Activated naive CD8-positive, alpha-beta T cell treated with anti-CD3 and anti-CD28 coated beads for 36 hours (primary cell): Measurements from ENCODE around the gene RPRD1B. TPM values are rescaled to one million over a fixed set of nuclear protein-coding genes. Genes with fewer than 3 reads are reported as not detected.
A peak's percentile ranks its signal among the peaks of the same experiment; 100 is the strongest.

Experiments used
- DNase-seq: peaks from one replicate; pipeline ENCODE4 v3.0.0; 2021
- H3K27ac Mint-ChIP-seq: one replicate; pipeline ENCODE4 v1.8.0; 2022; ENCODE audit warnings: mild to moderate bottlenecking, moderate library complexity, mixed read lengths
- H3K27me3 Mint-ChIP-seq: one replicate; pipeline ENCODE4 v1.8.0; 2022; ENCODE audit warnings: mild to moderate bottlenecking, mixed read lengths
- H3K36me3 Mint-ChIP-seq: one replicate; pipeline ENCODE4 v1.8.0; 2021; ENCODE audit warnings: mild to moderate bottlenecking, mixed read lengths
- H3K4me1 Mint-ChIP-seq: one replicate; pipeline ENCODE4 v1.8.0; 2021; ENCODE audit warnings: mixed read lengths
- H3K4me3 Mint-ChIP-seq: one replicate; pipeline ENCODE4 v1.8.0; 2022; ENCODE audit warnings: mild to moderate bottlenecking, moderate library complexity, mixed read lengths
- H3K9me3 Mint-ChIP-seq: one replicate; pipeline ENCODE4 v1.8.0; 2022; ENCODE audit warnings: mixed read lengths
- total RNA-seq, 2 experiments: library from RNA; stranded (reverse); gene quantifications; one replicate each; pipeline ENCODE4 v1.2.3, GENCODE V29; 2021

The RPRD1B gene
- total RNA-seq, 2 experiments from 2014 or later: 37.6 to 42.7 TPM

DNA sequence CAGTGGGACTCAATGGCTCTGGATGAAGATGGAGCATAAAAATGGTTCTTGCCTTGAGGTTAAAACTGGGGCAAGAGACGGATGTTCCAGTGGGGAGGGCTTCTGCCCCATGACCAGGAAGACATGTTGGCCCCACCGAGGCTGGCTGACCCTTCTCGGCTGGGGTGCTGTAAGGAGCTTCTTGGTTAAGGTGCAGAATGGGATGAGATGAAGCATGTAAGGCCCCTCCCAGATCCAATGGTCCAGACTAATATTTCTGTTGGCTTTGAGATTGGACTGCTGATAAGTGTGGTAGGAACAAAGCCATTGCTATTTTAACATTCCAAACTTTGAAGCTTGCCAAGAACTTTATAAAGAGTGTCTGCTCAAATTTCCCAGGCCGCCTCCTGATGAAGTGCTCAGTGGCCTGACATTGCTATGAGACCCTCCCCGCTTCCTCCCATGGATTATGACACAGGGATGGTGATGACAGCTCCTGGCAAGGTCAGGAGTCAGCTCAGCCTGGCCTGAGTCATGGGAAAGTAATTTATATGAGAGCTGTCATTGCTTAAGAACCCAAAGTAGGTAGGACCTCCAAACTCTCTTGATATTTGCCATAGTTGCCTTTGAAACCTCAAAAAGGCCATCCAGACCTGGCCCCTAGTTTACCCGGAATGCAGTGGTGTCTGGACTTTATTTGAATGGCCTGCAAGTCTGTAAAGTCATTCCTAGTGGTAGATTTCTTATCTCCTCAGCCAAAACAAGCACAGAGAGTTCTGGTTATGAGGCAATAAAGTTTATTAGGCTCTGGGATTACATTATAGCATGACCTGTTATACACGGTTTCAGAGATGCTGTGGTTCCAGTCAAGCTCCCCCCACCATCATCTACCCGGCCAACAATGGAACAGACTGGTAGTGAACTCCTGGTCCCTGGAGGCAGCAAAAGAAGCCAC is 76.3 kb downstream of the RPRD1B start:
- no peak for DNase-seq
- no peak overlapping the region for H3K27ac Mint-ChIP-seq
- H3K4me3 Mint-ChIP-seq: no peak overlapping the region
- no peaks in the 10 kb centered on the region for H3K36me3 Mint-ChIP-seq
- H3K4me1 Mint-ChIP-seq: no peaks in the 10 kb centered on the region
- H3K27me3 Mint-ChIP-seq: no peaks in the 10 kb centered on the region
- H3K9me3 Mint-ChIP-seq: no peaks in the 10 kb centered on the region

DNA sequence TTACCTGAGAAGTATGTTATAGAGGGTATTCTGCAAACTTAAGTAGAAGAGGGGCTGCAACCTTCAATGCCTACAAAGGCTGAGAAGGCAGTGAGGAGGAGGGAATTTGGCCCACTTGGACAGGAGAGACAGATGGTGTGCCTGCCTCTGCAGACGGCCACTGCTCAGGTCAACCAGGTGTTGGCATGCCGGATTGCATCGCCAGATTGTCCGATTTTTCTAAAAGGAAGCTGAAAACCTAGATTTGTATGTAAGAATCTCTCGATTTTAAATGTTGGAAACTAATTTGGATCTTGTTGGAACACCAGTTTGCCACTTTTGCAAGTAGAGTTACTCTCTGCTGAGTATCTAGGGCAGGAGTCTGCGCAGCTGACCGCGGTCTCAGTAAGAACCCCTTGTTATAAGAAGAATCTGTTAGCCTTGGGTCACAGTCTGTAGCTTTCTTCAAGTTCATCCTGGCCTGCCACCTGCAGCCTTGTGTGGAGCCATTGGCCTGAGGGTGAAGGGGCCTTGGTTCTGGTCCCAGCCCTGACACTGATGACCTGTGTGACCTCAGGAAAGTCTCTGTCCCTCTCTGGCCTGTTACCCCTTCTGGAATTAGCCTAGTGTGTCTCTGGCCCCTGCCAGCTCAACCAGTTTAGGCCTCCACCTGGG is 77.1 kb downstream of the RPRD1B start:
- H3K9me3 Mint-ChIP-seq: no peaks in the 10 kb centered on the region
- no peaks in the 10 kb centered on the region for H3K27me3 Mint-ChIP-seq
- H3K27ac Mint-ChIP-seq: no peak overlapping the region
- no peaks in the 10 kb centered on the region for H3K36me3 Mint-ChIP-seq
- no peaks in the 10 kb centered on the region for H3K4me1 Mint-ChIP-seq
- no peak overlapping the region for H3K4me3 Mint-ChIP-seq
- no peak for DNase-seq

DNA sequence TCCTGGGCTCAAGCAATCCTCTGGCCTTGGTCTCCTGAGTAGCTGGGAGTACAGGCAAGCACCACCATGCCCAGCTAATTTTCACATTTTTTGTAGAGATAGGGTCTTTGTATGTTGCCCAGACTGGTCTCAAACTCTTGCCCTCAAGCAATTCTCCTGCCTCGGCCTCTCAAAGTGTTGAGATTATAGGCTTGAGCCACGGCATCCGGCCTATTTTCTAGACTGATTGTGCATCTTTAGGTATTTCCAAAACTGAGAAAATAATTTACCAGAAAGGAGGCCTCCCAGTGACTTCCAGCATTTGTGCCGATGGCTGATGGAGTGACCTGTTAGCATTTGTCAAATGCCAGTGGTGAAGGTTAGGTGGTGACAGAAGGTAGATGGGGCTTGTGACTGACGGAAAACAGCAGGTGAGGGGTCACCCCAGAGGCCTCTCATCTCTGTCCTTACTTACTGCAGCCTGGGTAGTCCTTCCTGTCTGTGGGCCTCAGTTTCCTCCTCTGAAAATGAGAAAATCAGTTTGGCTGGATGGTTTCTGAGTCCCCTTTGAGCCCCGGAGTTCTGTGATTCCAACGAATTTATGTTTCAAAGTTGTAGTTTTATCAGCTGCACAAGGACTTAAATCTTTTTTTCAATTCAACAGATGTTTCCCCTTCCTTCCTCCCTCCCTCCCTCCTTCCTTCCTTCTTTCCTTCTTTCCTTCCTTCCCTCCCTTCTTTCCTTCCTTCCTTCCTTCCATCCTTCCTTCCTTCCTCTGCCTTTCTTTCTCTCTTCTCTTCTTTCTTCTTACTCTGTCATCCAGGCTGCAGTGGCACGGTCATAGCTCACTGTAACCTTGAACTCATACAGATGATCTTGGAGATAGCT is 78.1 kb downstream of the RPRD1B start:
- Mint-ChIP-seq H3K27ac (no peak overlapping the region), H3K4me1 (no peaks in the 10 kb centered on the region), H3K4me3 (no peak overlapping the region), H3K36me3 (no peaks in the 10 kb centered on the region), H3K27me3 (no peaks in the 10 kb centered on the region), H3K9me3 (no peaks in the 10 kb centered on the region)
- DNase-seq: no peak

DNA sequence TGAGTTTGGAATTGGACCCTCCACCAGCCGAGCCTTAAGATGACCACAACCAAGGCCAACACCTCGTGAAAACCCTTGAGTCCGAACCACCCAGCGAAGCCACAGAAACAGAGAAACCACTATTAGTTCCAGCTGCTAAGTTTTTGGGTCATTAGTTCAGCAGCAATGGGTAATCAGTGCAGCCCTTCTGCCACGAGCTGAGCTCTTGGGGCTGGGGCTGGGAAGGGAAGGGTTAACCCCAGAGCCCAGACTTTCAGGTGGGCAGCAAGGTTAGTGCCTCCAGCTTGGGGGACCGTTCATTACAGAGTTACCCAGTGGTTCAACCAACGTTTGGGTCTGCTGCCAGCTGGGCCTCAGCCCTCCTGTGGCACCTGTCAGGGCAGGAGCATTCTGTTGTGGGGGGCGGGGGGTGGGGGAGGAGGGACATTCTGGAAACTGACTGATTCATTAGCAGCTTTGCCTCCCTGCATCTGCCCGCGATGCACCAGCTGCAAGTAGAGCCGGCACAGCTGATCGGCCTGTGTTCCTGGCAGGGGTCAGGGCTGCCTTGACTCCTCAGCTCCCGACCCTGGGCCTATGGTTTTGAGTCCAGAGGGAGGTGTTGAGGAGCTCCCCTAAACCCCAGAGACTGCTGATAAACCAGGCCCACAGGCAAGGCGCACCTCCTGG is 78.8 kb downstream of the RPRD1B start:
- Mint-ChIP-seq H3K27ac (no peak overlapping the region), H3K27me3 (no peaks in the 10 kb centered on the region), H3K4me1 (no peaks in the 10 kb centered on the region), H3K36me3 (no peaks in the 10 kb centered on the region), H3K4me3 (no peak overlapping the region), H3K9me3 (no peaks in the 10 kb centered on the region)
- no peak for DNase-seq

DNA sequence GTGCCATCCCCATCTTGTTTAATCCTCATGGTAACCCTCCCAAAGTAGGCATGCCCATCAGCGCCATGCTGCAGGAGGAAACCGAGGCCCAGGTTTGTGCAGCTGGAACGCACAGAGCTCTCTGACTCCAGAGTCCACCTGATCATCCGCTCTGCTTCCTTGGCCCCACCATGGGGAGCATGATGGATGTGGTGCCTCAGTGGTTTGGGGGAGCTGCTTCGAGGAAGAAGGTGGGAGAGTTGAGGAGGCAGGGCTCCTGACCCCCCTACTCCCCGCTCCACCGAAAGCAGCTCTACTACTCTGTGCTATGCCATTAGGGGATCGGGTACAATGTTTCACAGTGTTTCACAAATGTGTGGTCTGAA is 79.4 kb downstream of the RPRD1B start:
- DNase-seq: no peak
- H3K27ac Mint-ChIP-seq: no peak overlapping the region
- H3K9me3 Mint-ChIP-seq: no peaks in the 10 kb centered on the region
- no peak overlapping the region for H3K4me3 Mint-ChIP-seq
- no peaks in the 10 kb centered on the region for H3K4me1 Mint-ChIP-seq
- no peaks in the 10 kb centered on the region for H3K27me3 Mint-ChIP-seq
- H3K36me3 Mint-ChIP-seq: no peaks in the 10 kb centered on the region

DNA sequence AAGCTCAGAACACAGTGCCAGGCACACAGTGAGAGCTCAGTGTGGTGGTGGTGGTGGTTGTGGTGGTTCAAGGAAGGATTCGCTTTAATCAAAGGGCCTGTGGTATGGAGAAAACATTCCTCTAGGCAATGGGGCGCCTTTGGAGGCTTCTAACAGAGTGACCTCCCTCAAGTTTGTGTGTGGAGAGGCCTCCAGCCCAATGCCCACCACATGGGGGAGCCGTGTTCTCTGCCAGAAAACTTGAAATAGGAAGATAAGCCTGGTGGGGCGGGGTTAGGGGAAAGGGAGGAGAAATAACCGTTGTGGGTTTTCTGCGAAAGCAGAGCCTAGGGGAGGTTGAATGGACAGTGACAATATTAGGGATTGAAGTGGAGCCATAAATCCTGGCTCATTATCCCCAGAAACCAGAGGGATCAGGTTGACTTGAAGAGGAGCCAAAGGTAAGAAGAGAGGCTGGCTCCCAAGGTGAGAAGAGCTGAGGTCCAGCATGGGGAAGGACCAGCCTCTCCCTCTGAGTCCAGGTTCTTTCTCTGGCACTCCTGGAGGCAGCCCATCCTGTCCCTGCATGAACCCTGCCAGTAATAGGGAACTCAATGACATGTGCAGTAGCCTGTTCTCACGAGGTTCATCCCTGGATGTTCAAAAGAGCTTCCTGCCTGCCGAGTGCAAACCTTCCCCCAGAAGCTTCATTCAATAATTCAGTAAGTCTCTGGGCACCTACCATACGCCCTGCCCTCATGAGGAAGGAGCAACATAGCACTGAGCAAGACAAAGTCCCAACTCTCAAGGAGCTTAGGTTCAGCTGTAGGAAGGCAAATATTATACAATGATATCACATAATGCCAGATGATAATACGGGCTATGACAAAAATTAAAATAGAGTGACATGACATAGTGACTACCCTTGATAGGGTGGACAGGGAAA is 80.1 kb downstream of the RPRD1B start:
- DNase-seq: peak; percentile 17

DNA sequence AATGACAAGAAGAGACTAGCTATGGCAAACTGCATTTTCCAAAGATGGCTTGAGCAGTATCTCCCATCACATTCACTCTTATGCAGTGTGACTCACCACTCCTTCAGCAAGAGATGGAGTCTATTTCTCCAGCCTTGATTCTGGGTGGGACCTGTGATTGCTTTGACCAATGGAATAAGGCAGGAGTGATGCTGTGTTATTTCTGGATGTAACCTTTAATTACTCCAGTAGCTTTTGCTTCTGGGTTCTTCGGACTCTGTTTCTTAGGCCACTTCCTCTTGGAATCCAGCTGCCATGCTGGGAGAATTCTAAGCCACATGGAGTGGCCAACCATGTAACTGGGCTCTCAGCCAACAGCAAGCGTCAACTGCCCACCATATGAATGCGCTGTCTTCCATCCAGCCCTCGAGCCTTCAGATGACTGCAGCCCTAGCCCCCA is 80.8 kb downstream of the RPRD1B start:
- H3K27me3 Mint-ChIP-seq: no peaks in the 10 kb centered on the region
- H3K4me1 Mint-ChIP-seq: no peaks in the 10 kb centered on the region
- no peaks in the 10 kb centered on the region for H3K9me3 Mint-ChIP-seq
- DNase-seq: no peak
- H3K4me3 Mint-ChIP-seq: no peak overlapping the region
- H3K36me3 Mint-ChIP-seq: no peaks in the 10 kb centered on the region
- no peak overlapping the region for H3K27ac Mint-ChIP-seq

More for the DNA sequence above, 80.1 kb downstream of the RPRD1B start:
- Mint-ChIP-seq H3K9me3 (no peaks in the 10 kb centered on the region), H3K27ac (no peak overlapping the region), H3K4me3 (no peak overlapping the region), H3K36me3 (no peaks in the 10 kb centered on the region), H3K27me3 (no peaks in the 10 kb centered on the region), H3K4me1 (no peaks in the 10 kb centered on the region)

DNA sequence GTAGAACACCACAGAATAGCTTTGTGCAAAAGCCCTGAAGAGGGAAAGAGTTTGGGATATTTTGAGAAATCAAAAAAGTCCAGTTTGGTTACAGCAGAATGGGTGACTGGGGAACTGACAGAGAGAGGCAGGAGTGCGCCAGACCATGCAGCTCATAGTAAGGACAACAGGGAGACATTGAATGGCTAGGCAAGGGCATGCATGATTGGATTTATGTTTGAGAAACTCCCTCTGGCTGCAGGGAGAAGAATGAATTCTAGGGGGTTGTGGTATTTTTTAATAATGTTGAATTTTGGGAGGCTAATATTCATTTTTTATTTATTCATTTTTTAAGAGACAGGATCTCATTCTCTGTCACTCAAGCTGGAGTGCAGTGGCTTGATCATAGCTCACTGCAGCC is 81.7 kb downstream of the RPRD1B start:
- H3K4me3 Mint-ChIP-seq: no peak overlapping the region
- no peak for DNase-seq

DNA sequence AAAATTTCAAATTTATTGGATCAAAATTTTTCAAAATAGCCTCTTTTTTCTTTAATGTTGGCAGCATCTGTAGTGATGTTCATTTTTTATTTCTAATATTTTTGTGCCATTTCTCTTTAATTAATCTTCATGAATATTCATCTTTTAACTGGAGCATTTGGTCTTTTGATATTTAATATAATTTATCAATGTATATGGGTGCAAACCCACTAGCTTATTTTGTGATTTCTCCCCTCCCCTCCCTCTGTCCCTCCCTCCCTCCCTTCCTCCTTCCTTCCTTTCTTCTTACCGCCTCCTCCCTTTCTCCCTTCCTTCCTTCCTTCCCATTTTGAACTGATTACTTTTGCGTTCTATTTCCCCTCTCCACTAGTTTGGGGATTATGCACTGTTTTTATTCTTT is 82.3 kb downstream of the RPRD1B start:
- Mint-ChIP-seq H3K4me1 (no peaks in the 10 kb centered on the region), H3K27ac (no peak overlapping the region), H3K9me3 (no peaks in the 10 kb centered on the region), H3K36me3 (no peaks in the 10 kb centered on the region), H3K27me3 (no peaks in the 10 kb centered on the region), H3K4me3 (no peak overlapping the region)
- DNase-seq: no peak

More for the DNA sequence above, 81.7 kb downstream of the RPRD1B start:
- Mint-ChIP-seq H3K27me3 (no peaks in the 10 kb centered on the region), H3K4me1 (no peaks in the 10 kb centered on the region), H3K9me3 (no peaks in the 10 kb centered on the region), H3K36me3 (no peaks in the 10 kb centered on the region), H3K27ac (no peak overlapping the region)

DNA sequence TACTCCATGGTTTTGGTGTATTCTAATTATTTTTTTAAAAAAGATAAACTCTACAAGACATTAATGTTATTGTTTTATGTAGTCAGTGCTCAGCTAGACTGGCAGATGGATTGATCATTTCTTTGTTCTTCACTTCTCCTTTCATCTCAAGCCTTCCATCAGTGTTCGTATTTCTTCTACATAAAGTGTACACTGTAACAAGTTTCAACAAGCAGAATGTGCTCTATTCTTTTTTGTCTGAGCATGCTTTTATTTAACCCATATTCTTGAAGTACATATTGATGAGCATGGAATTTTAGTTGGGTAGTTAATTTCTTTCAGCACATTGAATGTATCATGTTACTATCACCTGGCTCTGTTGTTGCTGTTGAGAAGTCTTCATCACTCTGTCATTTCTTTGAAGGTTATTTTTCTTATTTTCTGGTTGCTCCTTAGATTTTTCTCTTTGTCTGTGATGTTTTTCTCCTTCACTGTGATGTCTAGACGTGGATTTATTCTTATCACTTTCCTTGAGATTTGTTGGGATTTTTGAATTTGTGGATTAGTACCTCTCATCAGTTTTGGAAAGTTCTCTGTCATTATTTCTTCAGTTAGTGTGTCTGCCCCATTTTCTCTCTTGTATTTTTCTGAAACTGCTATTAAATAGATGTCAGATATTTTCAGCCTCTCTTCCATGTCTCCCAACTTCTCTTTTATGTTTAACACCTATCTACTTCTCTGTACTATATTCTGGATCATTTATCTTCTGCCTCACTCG is 83.0 kb downstream of the RPRD1B start:
- no peaks in the 10 kb centered on the region for H3K27me3 Mint-ChIP-seq
- H3K4me1 Mint-ChIP-seq: no peaks in the 10 kb centered on the region
- no peaks in the 10 kb centered on the region for H3K36me3 Mint-ChIP-seq
- DNase-seq: no peak
- no peak overlapping the region for H3K4me3 Mint-ChIP-seq
- H3K27ac Mint-ChIP-seq: no peak overlapping the region
- H3K9me3 Mint-ChIP-seq: no peaks in the 10 kb centered on the region

DNA sequence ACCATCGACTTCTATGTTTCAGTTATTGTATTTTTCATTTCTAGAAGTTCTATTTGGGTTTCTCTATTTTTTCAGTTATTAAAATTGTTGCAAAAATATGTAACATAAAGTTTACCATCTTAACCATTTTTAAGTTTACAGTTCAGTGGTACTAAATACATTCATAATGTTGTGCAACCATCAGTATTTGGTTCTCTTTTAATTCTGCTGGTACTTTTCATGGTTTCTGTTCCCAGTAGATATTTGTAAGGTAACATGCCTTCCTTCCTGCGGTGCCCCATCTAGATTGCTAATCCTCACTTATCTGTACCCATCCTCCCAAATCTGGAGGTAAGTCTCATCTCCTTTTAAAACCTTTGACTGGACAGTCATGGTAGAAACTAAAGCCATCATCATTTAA is 83.7 kb downstream of the RPRD1B start:
- no peak for DNase-seq
- Mint-ChIP-seq H3K27me3 (no peaks in the 10 kb centered on the region), H3K9me3 (no peaks in the 10 kb centered on the region), H3K4me1 (no peaks in the 10 kb centered on the region), H3K27ac (no peak overlapping the region), H3K4me3 (no peak overlapping the region), H3K36me3 (no peaks in the 10 kb centered on the region)

DNA sequence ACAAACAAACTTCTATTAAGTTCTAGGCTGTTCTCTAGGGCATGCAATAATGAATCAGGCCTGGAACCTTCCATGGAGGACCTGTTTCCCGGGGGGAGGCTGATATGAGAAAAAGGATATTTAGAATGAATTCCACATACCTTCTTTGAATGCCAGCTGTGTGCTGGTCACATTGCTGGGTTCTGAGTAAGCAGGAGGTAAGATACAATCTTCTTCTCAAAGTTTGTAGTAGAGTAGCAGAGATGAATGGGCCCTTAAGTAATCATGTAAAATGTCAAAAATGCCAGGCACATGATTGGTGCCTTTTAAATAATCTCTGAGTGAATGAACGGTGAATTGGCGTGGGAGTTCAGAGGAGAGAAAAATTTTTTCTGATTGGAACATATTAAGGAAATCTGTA is 84.1 kb downstream of the RPRD1B start:
- no peak for DNase-seq
- no peaks in the 10 kb centered on the region for H3K36me3 Mint-ChIP-seq
- H3K9me3 Mint-ChIP-seq: no peaks in the 10 kb centered on the region
- H3K27ac Mint-ChIP-seq: no peak overlapping the region
- H3K27me3 Mint-ChIP-seq: no peaks in the 10 kb centered on the region
- H3K4me1 Mint-ChIP-seq: no peaks in the 10 kb centered on the region
- no peak overlapping the region for H3K4me3 Mint-ChIP-seq

DNA sequence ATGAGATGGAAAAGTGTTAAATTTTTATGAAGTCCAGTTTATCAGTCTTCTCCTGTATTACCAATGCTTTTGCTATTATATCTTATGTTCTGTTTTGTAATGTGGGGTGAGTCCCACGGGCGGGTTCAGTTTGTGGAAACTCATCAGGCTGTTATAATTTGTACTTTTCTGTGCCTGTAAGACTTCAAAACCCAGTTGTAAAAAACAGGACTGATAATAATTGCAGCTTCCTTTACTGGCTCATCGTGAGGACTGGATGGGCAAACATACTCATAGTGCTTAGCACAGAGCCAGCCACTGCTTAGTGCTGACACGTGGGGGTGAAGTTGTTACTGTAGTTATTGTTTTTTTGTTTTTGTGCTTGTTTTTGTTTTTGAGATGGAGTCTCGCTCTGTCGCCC is 85.9 kb downstream of the RPRD1B start:
- Mint-ChIP-seq H3K4me3 (no peak overlapping the region), H3K27me3 (no peaks in the 10 kb centered on the region), H3K27ac (no peak overlapping the region), H3K9me3 (no peaks in the 10 kb centered on the region), H3K36me3 (no peaks in the 10 kb centered on the region), H3K4me1 (no peaks in the 10 kb centered on the region)
- no peak for DNase-seq
